Thyroid gland (tissue), 4 donors: ENCODE data around the gene OR5AC2.

ENCODE experiments used
- CTCF ChIP-seq, 6 experiments: fragments of 200-600 bp in 3 of 6; fragments of 450-650 bp in 3 of 6; sonication (generic) in 3 of 6; IDR thresholded peaks; one replicate each; pipeline ENCODE4 v1.5.1; 2016 to 2019; ENCODE audit warnings: antibody characterized with exemption in 6 of 6, mild to moderate bottlenecking in 2 of 6, inconsistent platforms in 1 of 6, moderate library complexity in 1 of 6
- POLR2A ChIP-seq, 2 donors: fragments of 450-650 bp; IDR thresholded peaks; one replicate each; pipeline ENCODE4 v1.6.1; 2017; ENCODE audit warnings: antibody characterized with exemption in 2 of 2, mild to moderate bottlenecking in 2 of 2, moderate library complexity in 1 of 2

GRCh38 chr3:98039322-98040024 lies 47.5 kb upstream of the OR5AC2 start:
- TF ChIP-seq CTCF (IDR thresholded peaks at IDR 0.05) (peak; percentile 67 to 98 (median 80)), POLR2A (IDR thresholded peaks at IDR 0.05) (no peak)
